Mucosa of rectum (tissue), 2 donors: Measurements from ENCODE around the gene SLC16A13.
"Not testable (repeated sequence)": the region's sequence is repeated elsewhere in the genome, so short reads cannot be mapped to it uniquely, and the experiment has no call there.

Source experiments
- H3K27ac ChIP-seq, 2 donors: one replicate each; pipeline ENCODE4 v1.7.0; 2013; ENCODE audit warnings: inconsistent platforms in 2 of 2, low read depth in 2 of 2, low read length in 2 of 2
- H3K27me3 ChIP-seq, 2 donors: one replicate each; pipeline ENCODE4 v1.7.0; 2013; ENCODE audit warnings: low read length in 2 of 2; ENCODE audit not compliant: control insufficient read depth in 2 of 2, insufficient read depth in 2 of 2
- H3K36me3 ChIP-seq, 2 donors: one replicate each; pipeline ENCODE4 v1.7.0; 2013; ENCODE audit warnings: low read length in 2 of 2; ENCODE audit not compliant: control insufficient read depth in 2 of 2, insufficient read depth in 2 of 2
- H3K4me1 ChIP-seq, 2 donors: one replicate each; pipeline ENCODE4 v1.7.0; 2013; ENCODE audit warnings: low read length in 2 of 2, mild to moderate bottlenecking in 1 of 2; ENCODE audit not compliant: control insufficient read depth in 2 of 2, insufficient read depth in 2 of 2
- H3K4me3 ChIP-seq, 2 donors: one replicate each; pipeline ENCODE4 v1.7.0; 2013; ENCODE audit warnings: low read length in 2 of 2
- H3K9ac ChIP-seq, 2 donors: one replicate each; pipeline ENCODE4 v1.7.0; 2013; ENCODE audit warnings: low read length in 2 of 2, low read depth in 1 of 2, mild to moderate bottlenecking in 1 of 2
- H3K9me3 ChIP-seq, 2 donors: one replicate each; pipeline ENCODE4 v1.7.0; 2013; ENCODE audit warnings: low read length in 2 of 2; ENCODE audit not compliant: control insufficient read depth in 2 of 2
- donor health status: healthy.
- donor health status: Normal muscosa, but diverticular disease.

Gene SLC16A13

DNA sequence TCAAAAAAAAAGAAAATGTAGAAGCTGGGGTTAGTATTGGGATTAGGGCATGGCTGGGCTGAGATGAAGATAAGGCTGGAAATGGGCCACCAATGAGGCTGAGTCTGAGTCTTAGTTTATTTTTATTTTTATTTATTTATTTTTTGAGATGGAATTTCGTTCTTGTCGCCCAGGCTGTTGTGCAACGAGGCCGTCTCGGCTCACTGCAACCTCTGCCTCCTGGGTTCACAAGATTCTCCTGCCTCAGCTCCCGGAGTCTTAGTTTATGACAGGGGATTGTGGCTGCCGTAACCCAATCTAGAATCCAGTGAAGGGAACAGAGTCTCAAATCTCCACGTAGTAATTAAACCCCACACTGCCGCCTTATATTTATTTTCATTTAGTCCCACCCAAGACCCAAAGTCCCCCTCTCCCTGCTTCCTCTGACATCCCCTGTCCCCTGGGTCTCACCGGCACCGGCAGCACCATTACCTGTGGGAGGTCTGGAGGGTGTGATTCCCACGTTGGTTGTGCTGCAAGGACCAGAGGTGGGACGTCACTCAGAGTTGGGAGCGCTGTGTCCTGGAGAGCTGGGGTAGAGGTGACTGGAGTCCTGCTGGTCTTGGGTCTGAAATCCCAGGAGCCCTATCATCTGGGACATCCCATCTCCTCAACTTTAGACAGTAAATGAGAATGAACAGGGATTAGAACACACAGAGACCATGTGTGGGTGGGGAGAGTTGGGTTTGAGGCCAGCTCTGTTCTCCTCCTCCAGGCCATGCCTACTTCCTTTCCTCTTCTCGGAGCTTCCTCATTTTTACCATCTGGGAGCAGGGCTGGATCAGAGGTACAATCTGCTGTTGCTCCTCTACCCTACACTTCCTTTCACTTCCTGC, 44.0 kb downstream of the SLC16A13 start, which contains the start of gene CLEC10A:
Gene CLEC10A (minus strand): TSS at position 671 of the 875 bp plus-strand sequence. CDS start 1,439 bp downstream, outside the sequence.
- Histone ChIP-seq H3K9ac (no peak within 1 kb of the TSS), H3K27ac (peak within 1 kb of the TSS in 1 of 2 donors; percentile 35), H3K4me3 (peak within 1 kb of the TSS in 1 of 2 donors; percentile 32)

DNA sequence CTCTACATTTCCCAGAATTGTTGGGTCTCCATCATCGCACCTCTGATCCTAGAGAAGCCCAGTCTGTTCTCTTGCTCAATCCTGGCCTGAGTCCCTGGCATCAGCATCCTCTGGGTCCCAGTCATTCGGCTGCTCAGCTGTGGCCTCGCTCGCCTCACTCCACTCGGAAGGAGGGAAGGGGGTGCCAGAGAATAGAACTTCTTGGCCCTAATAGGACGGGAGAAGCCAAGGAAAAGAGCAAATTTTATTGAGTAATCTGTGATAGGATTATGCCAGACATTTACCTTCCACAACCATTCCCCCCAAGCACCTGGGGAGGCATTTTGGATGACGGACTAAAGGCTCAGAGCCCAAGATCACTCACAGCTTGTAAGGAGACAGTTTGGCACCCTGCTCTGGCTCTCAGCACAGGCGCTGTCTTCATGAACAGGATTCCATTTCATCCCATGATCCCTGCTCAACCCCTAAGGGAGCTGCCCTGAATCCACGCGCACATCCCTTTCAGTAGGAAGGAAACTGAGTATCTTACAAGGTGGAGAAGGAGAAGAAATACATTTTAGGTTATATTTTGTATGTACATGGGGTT, 44.7 kb downstream of the SLC16A13 start:
- Histone ChIP-seq H3K9me3 (no peaks in the 10 kb centered on the region), H3K4me1 (no peaks in the 10 kb centered on the region), H3K27ac (no peak overlapping the region), H3K9ac (no peak overlapping the region), H3K36me3 (no peaks in the 10 kb centered on the region), H3K27me3 (no peaks in the 10 kb centered on the region), H3K4me3 (no peak overlapping the region)

More for the DNA sequence above, 44.0 kb downstream of the SLC16A13 start, which contains the start of gene CLEC10A:
- H3K9me3 ChIP-seq, result no peaks in the 10 kb centered on the region
- no peaks in the 10 kb centered on the region for H3K36me3 ChIP-seq
- no peaks in the 10 kb centered on the region for H3K27me3 ChIP-seq
- no peaks in the 10 kb centered on the region for H3K4me1 ChIP-seq

DNA sequence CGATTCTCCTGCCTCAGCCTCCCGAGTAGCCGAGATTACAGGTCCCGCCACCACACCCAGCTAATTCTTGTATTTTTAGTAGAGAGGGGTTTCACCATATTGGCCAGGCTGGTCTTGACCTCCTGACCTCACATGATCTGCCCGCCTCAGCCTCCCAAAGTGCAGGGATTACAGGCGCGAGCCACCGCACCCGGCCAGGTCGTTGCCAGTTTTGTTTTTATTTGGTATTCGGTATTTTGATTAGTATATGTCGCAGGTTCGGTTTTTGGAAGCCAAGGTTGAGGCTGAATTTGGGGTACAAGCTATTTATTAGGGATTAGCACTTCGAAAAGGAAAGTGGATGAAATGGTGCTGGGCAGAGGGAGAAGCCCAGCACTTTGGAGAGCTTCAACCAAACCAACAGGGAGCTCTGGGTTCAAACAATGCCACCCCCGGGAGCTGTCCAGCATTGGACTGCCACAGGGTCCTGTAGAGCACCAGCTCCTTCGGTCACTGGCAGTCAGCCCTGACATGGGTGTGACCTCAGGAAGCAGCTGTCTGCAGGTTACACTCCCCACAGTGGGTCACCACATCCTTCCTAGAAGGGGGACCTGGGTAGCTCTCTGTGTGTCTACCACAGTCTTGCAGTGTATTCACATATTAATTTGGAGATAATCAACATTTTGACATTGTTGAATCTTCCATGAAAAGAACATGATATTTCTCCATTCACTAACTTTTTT, 45.7 kb downstream of the SLC16A13 start:
- Histone ChIP-seq H3K9ac (no peak overlapping the region), H3K27me3 (no peaks in the 10 kb centered on the region), H3K9me3 (no peaks in the 10 kb centered on the region), H3K27ac (no peak overlapping the region), H3K36me3 (no peaks in the 10 kb centered on the region), H3K4me3 (no peak overlapping the region), H3K4me1 (no peaks in the 10 kb centered on the region)

DNA sequence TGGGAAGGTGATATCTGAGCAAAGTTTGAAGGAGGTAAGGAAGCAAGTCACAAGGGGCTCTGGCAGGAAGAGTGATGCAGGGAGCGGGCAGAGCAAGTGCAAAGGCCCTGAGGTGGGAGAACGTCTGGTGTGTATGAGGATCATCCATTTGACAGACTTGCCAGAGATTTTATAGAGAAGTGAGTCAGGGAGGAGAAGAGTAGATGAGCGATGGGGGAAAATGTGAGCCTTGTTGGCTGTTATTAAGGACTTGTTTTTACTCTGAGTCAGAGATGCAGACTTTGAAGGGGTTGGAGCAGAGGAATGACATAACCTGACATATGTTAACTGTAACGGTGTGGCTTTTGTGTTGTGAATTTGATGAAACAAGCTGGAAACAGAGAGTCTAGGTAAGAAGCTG, 47.8 kb downstream of the SLC16A13 start:
- Histone ChIP-seq H3K4me1 (no peaks in the 10 kb centered on the region), H3K36me3 (no peaks in the 10 kb centered on the region), H3K27me3 (no peaks in the 10 kb centered on the region), H3K4me3 (no peak overlapping the region), H3K9ac (no peak overlapping the region), H3K27ac (no peak overlapping the region), H3K9me3 (no peaks in the 10 kb centered on the region)

DNA sequence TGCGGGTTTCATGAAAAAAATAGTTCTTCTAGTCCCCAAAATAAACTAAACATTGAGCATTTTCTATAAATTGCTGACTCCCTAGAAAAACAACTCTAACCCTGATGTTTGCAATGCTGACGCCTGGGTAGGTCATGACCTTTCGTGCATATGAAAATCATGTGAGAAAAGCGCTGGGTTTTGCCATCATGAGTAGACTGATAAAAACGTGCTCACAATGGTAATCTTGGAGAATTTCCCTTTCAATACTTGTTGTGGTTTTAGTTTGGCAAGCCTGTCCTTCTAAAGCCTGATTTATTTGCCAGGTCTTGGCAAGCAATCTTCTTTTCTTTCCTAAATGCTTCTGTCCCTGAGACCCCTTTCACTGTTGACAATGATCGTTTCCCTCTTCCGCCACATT, 48.3 kb downstream of the SLC16A13 start:
- no peaks in the 10 kb centered on the region for H3K4me1 ChIP-seq
- H3K27ac ChIP-seq, result no peak overlapping the region
- no peak overlapping the region for H3K9ac ChIP-seq
- no peak overlapping the region for H3K4me3 ChIP-seq
- H3K9me3 ChIP-seq, result no peaks in the 10 kb centered on the region
- no peaks in the 10 kb centered on the region for H3K27me3 ChIP-seq
- H3K36me3 ChIP-seq, result no peaks in the 10 kb centered on the region

DNA sequence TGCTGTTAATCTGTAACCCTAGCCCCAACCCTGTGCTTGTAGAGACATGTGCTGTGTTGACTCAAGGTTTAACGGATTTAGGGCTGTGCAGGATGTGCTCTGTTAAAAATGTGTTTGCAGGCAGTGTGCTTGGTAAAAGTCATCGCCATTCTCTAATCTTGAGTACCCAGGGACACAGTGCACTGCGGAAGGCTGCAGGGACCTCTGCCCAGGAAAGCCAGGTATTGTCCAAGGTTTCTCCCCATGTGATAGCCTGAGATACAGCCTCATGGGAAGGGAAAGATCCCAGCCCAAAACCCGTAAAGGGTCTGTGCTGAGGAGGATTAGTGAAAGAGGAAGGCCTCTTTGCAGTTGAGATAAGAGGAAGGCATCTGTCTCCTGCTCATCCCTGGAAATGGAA, 52.6 kb downstream of the SLC16A13 start:
- H3K36me3 ChIP-seq, H3K9me3 ChIP-seq, H3K4me3 ChIP-seq, H3K9ac ChIP-seq, H3K27me3 ChIP-seq, H3K27ac ChIP-seq, H3K4me1 ChIP-seq: not testable (repeated sequence)

DNA sequence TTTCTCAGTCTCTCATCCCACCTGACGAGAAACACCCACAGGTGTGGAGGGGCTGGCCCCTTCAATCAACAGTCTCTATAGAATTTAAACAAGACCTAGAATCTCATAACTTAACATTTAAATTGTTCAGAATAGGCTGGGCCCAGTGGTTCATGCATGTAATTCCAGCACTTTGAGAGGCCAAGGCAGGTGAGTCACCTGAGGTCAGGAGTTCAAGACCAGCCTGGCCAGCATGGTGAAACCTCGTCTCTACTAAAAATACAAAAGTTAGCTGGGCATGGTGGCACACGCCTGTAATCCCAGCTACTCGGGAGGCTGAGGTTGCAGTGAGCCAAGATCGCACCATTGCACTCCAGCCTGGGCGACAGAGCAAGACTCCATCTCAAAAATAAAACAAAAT, 53.8 kb downstream of the SLC16A13 start:
- H3K27me3 ChIP-seq, H3K4me3 ChIP-seq, H3K9me3 ChIP-seq, H3K27ac ChIP-seq, H3K36me3 ChIP-seq, H3K9ac ChIP-seq, H3K4me1 ChIP-seq: not testable (repeated sequence)
